HG03565 (cell line): Measurements from ENCODE around the gene SLC22A31.
A peak's percentile ranks its signal among the peaks of the same experiment; 100 is the strongest.

Source experiments
- ATAC-seq: cut with Tn5 transposase; IDR thresholded peaks from one replicate; pipeline ENCODE4 v1.9.1; 2021; ENCODE audit warnings: mild to moderate bottlenecking, moderate library complexity; ENCODE audit not compliant: unreplicated experiment

SLC22A31 gene

DNA sequence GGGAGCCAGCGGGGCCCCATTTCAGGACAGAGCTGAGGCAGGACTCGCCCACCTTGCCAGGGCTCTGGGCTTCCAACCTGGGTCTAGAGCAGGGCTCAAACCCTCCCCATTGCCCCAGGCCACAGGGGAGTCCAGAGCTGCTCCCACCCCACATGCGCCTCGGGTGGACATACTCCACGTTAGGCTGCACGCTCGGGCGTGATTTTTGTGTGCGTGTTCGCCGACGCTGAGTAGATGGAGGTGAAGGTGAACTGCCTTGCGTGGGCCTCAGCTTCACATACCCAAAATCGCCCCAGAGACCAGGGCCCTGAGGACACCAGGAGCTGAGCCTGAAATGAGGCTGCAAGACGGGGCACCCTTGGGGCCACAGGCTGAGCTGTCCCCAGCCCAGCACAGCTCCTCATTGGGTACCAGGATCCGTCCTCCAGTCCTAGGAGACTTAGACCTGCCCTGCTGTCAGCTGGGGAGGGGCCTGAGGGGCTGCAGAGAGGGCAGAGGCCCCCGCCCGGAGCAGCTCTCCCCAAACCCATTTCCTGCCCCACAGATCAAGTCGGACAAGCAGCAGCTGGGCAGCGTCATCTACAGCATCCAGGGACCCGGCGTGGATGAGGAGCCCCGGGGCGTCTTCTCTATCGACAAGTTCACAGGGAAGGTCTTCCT is 20.6 kb downstream of the SLC22A31 start:
- no peak for ATAC-seq

DNA sequence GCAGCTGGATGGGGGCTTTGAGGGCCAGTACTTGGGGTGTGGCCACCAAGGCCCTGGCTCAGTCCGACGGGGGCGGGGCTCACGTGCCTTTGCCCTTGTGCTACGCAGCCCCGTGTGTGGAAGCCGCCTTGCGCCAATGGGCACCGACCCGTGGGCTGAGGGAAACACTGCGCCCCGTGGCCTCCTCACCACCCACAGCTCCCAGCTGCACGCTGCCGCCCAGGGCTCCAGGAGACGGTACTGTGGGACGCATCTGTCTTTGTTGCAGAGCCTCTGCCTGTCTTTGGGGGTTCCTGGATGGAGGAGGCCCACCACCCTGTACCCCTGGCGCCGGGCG is 21.2 kb downstream of the SLC22A31 start:
- ATAC-seq, result no peak

DNA sequence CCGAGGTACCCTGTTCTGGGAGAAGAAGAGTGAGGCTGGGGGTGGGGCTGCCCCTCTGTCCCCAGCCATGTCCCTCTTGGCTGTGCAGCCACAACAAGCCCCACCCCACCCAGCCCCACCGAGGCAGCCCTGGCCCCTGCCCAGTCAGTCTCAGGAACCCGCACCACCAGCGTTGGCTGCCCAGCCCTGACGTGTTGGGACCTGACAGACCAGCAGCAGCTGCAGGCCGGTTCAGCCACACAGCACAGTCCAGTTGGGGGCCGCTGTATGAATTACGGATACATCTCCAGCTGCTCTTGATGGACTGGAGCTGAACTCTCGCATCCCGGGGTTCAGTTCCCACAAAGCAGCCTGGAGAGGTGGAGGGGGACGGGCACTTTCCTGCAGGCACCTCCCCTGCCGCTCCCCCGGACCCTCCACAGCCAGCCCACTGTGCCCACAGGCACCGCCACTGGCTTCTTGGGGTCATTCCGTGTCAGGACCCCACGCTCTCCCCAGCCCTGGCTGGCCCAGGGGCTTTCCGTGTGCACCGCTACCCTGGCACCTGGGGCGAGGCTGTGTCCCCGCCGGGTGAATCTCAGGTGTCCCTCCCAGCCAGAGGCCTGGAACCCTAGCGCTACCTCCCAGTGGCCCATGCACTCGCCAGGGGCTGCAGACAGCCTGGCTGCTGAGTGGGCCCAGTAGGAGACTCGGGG is 21.7 kb downstream of the SLC22A31 start:
- ATAC-seq, result no peak

DNA sequence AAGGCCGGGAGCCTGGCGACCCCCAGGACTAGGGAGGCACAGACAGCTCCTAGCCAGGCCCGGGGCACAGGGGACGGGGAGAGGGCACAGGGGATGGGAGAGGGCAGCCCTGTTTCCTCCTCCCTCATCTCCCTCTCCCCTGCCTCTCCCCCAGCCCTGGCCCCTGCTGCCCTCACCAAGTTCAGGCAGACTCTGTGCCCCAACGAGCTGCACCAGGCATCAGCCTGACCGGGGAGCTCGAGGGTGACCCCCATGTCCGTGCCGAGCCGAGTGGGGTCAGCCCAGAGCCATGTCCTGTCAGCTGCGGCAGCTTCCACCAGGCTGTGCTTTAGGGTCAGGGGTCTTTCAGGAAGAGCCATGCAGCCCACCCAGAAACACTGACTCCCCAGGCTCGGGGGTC is 22.8 kb downstream of the SLC22A31 start:
- no peak for ATAC-seq

DNA sequence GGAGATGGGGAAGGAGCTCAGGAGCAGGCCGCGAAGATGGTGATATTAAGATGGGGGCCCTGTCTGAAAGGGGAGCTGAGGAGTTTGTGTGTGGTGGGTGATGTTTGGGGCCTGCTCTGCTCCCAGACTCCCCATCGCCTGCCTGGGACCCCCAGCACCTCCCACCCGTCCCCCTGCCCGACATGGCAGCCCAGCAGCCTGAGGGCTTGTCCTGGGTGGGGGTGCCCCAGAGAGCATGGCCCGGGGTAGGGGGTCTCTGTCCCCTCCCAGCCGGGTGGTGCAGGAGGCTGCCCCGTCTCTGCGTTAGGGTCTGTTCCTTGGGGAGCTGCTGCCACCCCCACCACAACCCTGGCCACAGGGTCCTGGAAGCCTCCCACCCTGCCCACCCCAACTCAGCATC is 23.6 kb downstream of the SLC22A31 start:
- ATAC-seq, result no peak

DNA sequence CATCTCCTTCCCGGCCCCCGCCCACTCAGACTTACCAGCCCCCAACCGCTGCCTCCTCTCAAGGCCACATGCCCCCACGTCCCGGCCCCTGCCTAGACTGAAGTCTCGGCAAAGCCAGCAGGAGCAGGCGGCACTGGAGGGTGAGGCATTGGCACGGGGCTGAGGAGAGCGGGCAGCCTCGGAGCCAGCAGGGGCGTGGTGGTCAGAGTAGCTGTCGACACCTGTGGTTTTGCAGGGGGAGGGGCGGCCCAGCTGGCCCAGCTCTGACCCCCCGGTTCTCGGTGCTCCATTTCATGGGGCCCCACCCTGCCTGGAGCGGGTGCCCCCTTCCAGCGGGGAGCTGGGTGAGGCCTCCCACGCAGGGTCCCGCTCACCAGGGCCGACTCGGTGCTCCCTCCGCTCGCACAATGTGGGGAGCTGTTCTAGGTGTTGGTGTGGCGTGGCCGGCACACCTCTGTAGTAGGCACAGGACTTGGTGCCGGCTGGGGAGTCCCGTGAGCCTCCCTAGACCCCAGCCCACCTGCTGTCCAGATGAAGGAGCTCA is 24.1 kb downstream of the SLC22A31 start:
- no peak for ATAC-seq

DNA sequence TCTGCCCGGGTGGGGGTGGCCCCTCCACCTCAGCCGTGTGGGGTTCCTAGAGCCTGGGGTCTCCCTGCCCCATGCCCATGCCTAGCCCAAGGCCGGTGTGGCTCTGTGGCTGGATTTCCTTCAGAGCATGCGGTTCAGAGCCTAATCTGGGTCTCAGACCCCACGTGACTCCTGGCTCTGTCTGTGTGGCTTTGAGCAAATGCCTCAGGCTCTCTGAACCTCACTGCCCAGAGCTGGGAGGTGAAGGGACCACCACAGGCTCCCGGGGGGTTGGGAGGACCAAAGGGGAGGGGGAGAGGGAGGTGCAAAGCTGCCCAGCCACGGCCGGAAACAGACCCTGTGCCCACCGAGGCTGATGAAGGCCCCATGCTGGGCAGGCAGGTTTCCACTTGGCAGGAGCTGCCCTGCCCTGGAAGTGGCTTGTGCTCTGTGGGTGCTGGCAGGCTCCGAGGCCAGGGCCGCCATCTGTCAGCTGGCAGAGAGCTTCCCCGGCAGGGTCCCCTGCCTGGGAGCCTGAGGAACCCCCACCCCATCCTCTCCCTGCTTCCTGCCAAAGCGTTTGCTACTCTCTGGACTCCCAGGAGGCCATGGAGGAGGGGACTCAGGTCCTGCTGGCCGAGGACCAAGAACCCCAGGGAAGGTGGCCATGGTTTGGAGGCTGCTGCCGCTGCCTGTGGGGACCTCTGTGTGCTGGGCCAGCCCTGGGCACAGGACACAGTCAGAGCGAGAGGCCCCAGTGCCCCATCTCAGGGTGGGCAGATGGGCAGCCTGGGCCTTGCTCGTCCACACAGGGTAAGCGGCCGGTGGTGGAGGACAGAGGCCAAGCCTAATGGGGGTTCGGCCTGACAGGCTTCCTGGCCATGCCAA is 24.8 kb downstream of the SLC22A31 start:
- ATAC-seq, result no peak

DNA sequence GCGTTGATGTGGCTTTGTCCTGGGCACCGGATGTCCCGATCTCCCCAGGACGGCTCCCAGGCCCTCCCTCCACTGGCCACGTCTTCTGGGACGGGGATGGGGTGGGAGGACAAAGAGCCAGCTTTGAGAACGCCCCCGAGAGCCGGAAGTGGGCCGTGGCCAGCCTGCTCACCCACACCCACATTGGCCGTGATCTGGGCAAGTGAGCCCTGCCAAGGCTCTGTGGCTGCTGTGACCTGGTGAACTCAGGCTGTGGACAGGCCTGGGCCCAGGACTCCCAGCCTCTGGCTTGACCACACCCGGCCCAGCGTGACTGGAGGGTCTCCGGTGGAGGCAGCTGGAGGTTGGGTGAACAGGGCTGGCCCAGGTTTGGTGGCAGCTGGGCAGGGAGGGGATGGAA is 25.5 kb downstream of the SLC22A31 start:
- no peak for ATAC-seq

DNA sequence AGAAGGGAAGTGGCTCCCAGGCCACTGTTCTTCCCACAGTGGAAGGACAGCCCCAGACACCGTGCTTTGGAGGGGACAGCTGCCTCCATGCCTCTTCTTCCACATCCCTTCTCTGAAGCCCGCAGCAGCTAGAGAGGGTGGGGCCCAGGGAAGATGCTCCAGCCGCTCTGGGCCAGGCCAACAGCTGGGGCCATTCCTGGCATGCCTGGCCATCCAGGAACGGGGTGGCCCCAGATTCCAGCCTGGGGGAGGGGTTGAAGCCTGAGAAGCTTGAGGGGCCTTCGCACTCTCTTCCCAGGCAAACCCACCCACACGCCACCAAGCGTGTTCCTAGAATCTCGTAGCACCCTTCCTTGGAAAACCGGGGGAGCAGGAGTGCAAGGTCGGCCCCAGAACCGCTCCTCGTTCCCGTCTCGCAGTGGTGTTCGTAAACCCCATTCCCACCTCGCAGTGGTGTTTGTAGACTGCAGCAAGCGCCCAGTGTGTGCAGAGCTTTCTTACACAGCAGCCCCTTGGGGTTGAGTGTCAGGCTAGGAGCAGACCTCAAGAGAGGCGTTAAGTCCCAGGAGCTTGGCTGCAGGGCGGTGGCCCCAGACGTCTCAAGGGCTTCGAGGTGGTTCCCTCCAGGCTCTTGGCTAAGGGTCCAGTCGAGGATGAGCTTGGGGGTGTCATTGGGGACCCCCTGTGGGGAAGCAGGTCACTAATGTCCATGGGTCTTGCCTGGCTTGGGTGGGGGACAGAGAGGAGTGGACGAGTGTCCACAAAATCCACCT is 26.1 kb downstream of the SLC22A31 start:
- ATAC-seq, result no peak

DNA sequence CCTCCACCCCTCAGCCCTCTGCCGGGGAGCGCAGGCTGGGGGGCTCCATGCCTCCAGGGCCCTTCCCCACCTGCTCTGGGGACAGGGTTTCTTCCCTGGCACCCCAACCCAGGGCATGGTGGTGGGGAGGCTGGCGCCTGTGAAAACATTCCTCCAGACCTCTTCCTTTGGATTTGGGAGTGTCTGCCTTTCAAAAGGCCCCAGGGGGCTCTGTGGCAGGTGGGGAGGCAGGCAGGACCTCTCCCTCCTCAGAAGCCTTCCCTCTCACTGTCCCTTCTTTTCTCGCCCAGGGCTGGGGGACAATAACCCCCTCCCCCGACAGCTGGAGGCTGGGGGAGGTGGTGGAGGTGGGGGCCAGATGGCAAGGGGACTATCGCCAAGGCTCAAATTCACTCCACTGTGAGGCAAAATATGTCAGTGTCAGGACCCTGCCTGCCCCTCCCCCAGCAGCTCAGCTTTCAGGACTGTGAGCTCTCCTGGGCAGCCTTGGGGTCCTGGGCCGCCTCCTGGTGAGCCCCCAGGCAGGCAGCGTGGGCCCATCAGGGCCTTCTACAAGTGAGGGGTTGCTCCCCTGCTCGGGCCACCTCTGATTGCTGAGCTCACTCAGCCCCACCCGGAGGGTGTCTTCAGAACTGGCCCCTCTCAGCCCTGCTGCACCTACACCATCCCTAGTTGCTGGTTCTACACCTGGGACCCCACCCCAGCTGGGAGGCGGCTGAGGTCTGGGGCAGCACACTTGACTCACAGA is 27.0 kb downstream of the SLC22A31 start:
- no peak for ATAC-seq

DNA sequence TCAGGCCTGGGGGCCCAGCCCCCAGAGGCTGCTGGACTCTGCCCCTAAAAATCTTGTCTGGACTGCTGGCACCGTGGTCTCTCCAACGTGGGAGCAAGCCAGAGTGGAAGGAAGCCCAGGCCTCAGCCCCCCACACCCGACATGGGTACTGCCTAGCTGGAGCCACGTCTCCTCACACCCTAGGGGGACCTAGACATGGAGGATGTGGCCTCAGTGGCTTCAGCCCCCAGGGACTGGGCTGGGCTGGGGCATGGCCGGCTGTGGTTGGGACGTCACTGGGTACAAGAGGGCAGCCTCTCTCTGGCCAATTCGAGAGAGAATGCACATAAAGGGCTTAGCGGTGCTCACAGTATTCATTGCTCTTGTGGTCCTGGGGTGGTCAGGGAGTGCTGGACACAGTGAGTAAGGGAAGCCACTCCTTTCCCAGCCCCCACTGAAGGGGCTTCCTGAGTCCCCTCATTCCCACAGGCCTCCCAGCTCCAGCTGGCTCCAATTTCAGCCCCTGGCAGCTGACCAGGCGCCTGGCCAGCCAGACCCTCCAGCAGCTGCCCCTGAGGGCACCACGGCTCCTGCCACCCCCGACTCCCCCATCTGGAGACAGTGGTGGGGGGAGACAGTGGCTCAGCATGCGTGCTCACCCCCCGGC is 27.7 kb downstream of the SLC22A31 start:
- no peak for ATAC-seq

DNA sequence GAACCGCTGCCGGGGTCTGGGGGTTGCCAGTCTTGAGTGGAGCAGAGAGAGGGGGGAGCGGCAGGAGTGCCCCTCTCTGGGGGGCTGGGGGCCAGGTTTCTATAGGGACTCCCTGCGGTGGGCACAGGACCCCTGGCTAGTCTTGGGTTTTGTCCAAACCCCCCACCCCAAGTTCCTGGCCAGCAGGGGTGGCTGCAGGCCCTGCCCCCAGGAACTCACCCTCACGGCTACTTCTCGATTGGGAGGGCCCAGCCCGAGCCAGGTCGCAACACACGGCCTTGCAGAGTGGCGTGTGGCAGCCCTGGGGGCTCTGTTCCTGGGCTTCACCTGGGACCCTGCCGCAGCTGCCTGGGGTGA is 28.2 kb downstream of the SLC22A31 start:
- no peak for ATAC-seq

DNA sequence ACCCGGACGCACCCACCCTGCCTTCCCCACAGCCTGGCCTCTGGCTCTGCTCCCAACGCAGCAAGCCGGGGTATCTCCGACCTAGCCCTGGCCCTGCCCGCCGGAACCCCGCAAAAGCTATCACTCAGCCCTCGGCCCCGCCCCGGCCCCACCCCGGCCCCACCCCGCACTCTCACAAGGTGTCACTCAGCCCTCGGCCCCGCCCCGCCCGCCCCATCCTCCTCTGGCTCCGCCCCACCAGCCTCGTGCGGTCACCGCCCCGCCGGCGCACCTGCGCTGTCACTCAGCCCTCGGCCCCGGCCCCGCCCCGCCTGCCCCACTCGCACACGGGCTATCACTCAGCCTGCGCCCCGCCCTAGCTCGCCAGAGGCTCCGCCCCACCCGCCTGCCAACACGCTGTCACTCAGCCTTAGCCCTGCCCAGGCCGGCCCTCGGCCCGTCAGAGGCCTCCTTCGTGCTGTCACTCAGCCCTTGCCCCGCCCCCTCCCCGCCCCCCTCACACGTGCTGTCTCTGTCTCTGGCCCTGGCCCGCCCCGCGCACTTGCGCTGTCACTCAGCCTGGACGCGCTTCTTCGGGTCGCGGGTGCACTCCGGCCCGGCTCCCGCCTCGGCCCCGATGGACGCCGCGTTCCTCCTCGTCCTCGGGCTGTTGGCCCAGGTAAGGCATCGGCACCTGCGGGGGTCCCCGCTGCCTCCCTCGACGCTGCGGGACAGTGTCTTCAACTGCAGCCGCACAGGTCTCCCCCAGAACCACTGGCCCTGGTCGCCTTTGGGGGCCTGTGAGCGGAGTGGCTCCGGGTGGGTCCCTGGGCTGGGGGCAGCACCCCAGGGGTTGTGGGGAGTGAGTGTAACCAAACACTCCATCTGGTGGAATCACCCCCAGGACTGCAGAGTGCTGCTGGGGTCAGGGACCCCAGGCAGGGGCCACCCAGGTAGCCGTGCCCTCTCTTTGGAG is 28.8 kb downstream of the SLC22A31 start, which contains the start of gene CDH15:
CDH15 (plus strand) TSS at position 533 of the 955 bp plus-strand sequence; CDS start at position 617, 84 bp downstream.
- ATAC-seq, result peak; percentile 56

DNA sequence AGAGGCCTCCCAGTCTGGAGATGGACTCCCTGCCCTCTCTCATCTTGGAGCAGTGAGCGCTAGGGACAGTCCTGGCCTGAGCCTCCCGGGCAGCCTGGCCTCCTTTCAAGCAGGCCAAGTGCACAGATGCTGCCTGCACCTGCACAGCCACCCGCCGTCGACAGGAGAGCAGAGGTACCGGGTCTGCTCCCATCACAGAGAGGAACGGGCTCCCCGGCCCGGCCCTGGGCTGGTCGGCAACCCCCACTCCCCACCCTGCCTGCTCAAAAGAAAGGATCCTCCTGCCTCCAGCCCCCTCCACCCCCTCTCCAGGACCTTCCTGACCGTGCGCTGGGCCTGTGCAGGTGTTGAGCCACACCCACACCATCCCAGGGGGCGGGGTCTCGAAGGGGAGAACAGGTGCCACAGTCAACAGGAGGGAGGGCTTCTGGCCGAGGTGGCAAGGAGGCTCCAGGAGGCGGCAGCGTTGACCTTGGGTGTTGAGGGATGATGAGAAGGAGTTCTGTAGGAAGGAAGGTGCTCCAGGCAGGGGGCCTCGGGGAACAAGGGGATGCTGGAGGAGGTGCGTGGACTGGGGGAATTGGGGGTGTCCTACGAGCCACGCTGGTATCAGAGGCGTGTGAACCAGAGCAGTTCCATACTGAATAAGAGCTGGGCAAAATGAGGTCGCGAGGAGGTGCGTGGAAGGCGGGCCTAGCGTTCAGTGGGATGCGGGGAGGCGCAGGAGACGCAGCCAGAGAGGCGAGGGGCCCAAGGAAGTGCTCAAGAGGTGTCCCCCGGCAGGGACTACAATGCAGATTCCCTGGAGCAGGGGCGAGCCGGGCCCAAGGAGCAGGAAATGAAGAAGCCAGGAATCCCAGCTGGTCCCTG is 29.8 kb downstream of the SLC22A31 start:
- no peak for ATAC-seq

DNA sequence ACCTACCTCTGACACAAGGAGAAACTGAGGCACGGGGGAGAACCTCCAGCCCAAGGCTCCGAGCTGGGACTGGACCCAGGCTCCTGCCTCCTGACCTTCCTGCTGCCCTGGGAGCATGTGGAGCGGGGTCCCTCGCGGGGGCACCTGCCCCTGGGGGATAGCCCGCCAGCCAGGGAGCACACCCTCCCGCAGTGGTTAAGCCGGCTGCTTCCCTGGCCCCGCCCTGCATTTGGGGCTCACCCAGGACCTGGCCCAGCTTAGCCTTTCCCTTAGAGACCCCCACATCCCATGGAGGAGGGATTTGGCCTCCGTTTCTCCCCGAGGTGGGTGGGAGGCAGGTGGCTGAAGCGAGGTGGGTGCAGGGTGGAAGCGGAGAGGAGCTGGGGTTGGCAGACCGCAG is 30.6 kb downstream of the SLC22A31 start:
- no peak for ATAC-seq

DNA sequence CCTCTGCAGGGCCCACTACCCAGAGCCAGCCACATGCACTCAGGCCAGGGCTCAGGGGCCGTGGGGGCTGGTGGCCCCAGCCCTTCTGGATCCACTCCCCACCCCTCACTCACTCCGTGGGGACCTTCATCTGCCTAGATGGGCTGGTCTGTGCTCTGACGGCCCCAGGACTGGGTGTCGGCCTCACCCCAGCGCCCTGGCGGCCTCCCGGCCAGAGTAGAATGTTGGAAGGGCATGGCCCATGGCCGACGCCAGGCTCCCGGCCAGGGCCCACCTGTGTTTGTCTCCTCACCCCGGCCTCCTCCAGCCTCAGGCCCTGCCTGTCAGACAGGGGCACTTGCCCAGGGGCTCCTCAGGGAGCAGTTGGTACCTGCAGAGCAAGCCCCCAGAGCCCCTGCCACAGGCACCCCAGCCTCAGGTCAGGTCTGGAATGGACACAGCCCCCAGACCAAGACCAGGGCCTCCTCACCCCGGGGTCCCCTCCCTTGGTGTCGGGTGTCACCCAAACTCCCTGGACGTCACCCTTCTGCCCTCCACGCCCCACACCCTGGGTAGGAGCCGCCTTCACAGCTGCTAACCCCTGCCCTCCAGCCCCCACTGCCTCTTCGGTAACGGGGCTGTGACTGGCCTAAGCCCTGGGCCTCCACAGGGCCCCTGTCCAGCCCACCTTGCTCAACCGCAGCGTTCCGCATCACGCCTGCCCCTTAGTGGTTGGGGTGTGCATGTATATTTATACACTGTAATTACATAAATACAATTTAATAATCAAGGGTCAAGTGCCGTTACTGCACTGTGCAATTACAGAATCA is 31.8 kb downstream of the SLC22A31 start:
- no peak for ATAC-seq

DNA sequence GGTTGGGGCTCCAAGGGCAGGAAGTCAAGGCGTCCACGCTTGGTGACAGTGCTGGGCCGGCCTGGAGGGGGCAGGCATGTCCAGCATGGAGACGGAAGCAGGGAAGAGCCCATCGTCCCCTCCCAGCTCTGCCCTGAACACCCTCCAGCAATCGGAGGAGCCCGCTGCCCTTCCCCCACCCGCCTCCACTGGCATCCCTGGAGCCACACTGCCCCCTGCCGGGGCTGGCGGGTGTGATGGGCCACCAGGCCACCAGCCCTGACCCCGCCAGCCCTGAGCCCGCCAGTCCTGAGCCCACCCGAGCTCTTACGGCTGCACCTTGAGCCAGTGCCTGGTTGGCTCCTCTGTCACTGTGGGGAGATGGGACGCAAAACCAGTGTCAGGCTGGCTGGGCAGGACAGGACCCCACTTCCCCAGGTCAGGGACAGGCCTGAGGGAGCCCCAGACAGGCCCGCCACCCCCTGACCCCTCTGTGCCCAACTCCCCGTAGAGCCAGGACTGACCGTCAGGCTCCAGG is 32.9 kb downstream of the SLC22A31 start:
- ATAC-seq, result no peak
